Hepatocyte (in vitro differentiated cells): ENCODE results near the gene HYI.

Source experiments
- EZH2 ChIP-seq: fragments of 200-600 bp; sonication (generic); IDR thresholded peaks from 2 replicates; pipeline ENCODE4 v1.6.1; 2016; ENCODE audit warnings: antibody characterized with exemption, mild to moderate bottlenecking, borderline replicate concordance
- EZH2phosphoT487 ChIP-seq: fragments of 200-600 bp; sonication (generic); IDR thresholded peaks from one replicate; pipeline ENCODE4 v1.6.1; 2018; ENCODE audit warnings: antibody characterized with exemption, mild to moderate bottlenecking, low read depth, moderate library complexity; ENCODE audit not compliant: unreplicated experiment, severe bottlenecking
- TF ChIP-seq, protein P1 (sequence below): fragments of 200-600 bp; sonication (generic); IDR thresholded peaks from 2 replicates; pipeline ENCODE4 v1.5.1; 2016; ENCODE audit warnings: antibody characterized with exemption, mild to moderate bottlenecking; ENCODE audit not compliant: poor library complexity

DNA sequence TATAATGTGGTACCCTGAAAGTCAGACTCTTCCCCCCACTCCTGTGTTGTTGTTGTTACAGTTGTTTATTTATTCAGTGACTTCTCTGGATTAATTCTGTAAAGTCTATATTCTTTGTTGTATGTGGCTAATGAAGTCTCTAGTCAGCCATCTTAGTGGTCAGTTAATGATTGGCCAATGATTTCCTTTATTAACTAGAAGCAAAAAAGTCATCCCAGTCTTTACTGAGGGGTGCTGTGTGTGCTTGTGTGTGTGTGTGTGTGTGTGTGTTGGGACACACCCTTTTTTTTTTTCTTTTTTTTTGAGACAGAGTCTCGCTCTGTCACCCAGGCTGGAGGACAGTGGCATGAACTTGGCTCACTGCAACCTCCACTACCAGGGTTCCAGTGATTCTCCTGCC lies 37.3 kb upstream of the HYI start:
- TF ChIP-seq EZH2 (no peak), EZH2phosphoT487 (no peak)
- TF ChIP-seq, protein P1, sequence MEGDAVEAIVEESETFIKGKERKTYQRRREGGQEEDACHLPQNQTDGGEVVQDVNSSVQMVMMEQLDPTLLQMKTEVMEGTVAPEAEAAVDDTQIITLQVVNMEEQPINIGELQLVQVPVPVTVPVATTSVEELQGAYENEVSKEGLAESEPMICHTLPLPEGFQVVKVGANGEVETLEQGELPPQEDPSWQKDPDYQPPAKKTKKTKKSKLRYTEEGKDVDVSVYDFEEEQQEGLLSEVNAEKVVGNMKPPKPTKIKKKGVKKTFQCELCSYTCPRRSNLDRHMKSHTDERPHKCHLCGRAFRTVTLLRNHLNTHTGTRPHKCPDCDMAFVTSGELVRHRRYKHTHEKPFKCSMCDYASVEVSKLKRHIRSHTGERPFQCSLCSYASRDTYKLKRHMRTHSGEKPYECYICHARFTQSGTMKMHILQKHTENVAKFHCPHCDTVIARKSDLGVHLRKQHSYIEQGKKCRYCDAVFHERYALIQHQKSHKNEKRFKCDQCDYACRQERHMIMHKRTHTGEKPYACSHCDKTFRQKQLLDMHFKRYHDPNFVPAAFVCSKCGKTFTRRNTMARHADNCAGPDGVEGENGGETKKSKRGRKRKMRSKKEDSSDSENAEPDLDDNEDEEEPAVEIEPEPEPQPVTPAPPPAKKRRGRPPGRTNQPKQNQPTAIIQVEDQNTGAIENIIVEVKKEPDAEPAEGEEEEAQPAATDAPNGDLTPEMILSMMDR, result no peak
